Neuronal stem cell (in vitro differentiated cells): ENCODE data around the gene COX5A.

Experiments used
- DNase-seq: peaks from one replicate; pipeline ENCODE4 v3.0.0-alpha.2; 2013; ENCODE audit warnings: low spot score
- H2AFZ ChIP-seq: one replicate; pipeline ENCODE4 v1.6.1; 2013; ENCODE audit warnings: mild to moderate bottlenecking, low read length, inconsistent platforms
- H2AK5ac ChIP-seq: 2 replicates; pipeline ENCODE4 v1.6.1; 2013; ENCODE audit warnings: low read depth, mild to moderate bottlenecking, inconsistent platforms, low read length, moderate library complexity, mixed read lengths
- H2BK120ac ChIP-seq: 2 replicates; pipeline ENCODE4 v1.6.1; 2013; ENCODE audit warnings: low read depth, mild to moderate bottlenecking, inconsistent platforms, low read length, moderate library complexity, mixed read lengths
- H2BK12ac ChIP-seq: one replicate; pipeline ENCODE4 v1.6.1; 2013; ENCODE audit warnings: low read length, inconsistent platforms
- H2BK15ac ChIP-seq: 2 replicates; pipeline ENCODE4 v1.6.1; 2013; ENCODE audit warnings: mild to moderate bottlenecking, low read length, inconsistent platforms, mixed read lengths
- H2BK5ac ChIP-seq: one replicate; pipeline ENCODE4 v1.6.1; 2013; ENCODE audit warnings: inconsistent platforms, mild to moderate bottlenecking, low read length, moderate library complexity
- H3K14ac ChIP-seq: one replicate; pipeline ENCODE4 v1.6.1; 2013; ENCODE audit warnings: low read length, inconsistent platforms
- H3K18ac ChIP-seq: 2 replicates; pipeline ENCODE4 v1.6.1; 2013; ENCODE audit warnings: low read length, inconsistent platforms
- H3K23ac ChIP-seq: 2 replicates; pipeline ENCODE4 v1.6.1; 2013; ENCODE audit warnings: low read depth, mild to moderate bottlenecking, mixed read lengths, low read length, inconsistent platforms; ENCODE audit not compliant: poor library complexity
- H3K27ac ChIP-seq: replicated peaks from 3 replicates; pipeline ENCODE4 v1.5.1; 2013; ENCODE audit warnings: low read length, inconsistent platforms
- H3K27me3 ChIP-seq, 3 experiments: 2 replicates each; pipeline ENCODE4 v1.6.1; 2013; ENCODE audit warnings: low read length in 3 of 3, mild to moderate bottlenecking in 2 of 3, inconsistent platforms in 1 of 3, low read depth in 1 of 3, mixed read lengths in 1 of 3, moderate library complexity in 1 of 3; ENCODE audit not compliant: control insufficient read depth in 3 of 3, insufficient read depth in 3 of 3
- H3K36me3 ChIP-seq, 2 donors: replicated peaks in 1 of 2; 2 replicates each; pipeline ENCODE4 v1.6.1; 2013; ENCODE audit warnings: low read length in 2 of 2; ENCODE audit not compliant: control insufficient read depth in 2 of 2, insufficient read depth in 2 of 2
- H3K4ac ChIP-seq: 2 replicates; pipeline ENCODE4 v1.6.1; 2013; ENCODE audit warnings: inconsistent platforms, mild to moderate bottlenecking, low read length, moderate library complexity
- H3K4me1 ChIP-seq, 2 donors: 1 replicate in 1 of 2; 2 replicates in 1 of 2; pipeline ENCODE4 v1.6.1; 2013; ENCODE audit warnings: low read length in 2 of 2, low read depth in 1 of 2; ENCODE audit not compliant: control insufficient read depth in 2 of 2, insufficient read depth in 1 of 2
- H3K4me2 ChIP-seq: one replicate; pipeline ENCODE4 v1.6.1; 2013; ENCODE audit warnings: mild to moderate bottlenecking, low read length, inconsistent platforms; ENCODE audit not compliant: insufficient read depth, poor library complexity, severe bottlenecking
- H3K4me3 ChIP-seq, 2 donors: 2 replicates each; pipeline ENCODE4 v1.5.1; 2013; ENCODE audit warnings: low read length in 2 of 2, mild to moderate bottlenecking in 2 of 2, inconsistent platforms in 1 of 2, moderate library complexity in 1 of 2
- H3K79me1 ChIP-seq: one replicate; pipeline ENCODE4 v1.6.1; 2013; ENCODE audit warnings: low read depth, mild to moderate bottlenecking, inconsistent platforms, low read length, moderate library complexity
- H3K9ac ChIP-seq: one replicate; pipeline ENCODE4 v1.6.1; 2013; ENCODE audit warnings: mild to moderate bottlenecking, low read depth, low read length, inconsistent platforms; ENCODE audit not compliant: poor library complexity
- H3K9me3 ChIP-seq, 2 donors: replicated peaks in 1 of 2; 2 replicates each; pipeline versions ENCODE3 to v1.6.1; 2013; ENCODE audit warnings: low read length in 2 of 2, mild to moderate bottlenecking in 2 of 2, inconsistent platforms in 1 of 2, low read depth in 1 of 2, mixed read lengths in 1 of 2, moderate library complexity in 1 of 2; ENCODE audit not compliant: control insufficient read depth in 2 of 2, insufficient read depth in 1 of 2
- H4K8ac ChIP-seq: one replicate; pipeline ENCODE4 v1.6.1; 2013; ENCODE audit warnings: low read depth, mild to moderate bottlenecking, inconsistent platforms, low read length, moderate library complexity
- H4K91ac ChIP-seq: one replicate; pipeline ENCODE4 v1.6.1; 2013; ENCODE audit warnings: low read length, low read depth, mild to moderate bottlenecking, inconsistent platforms; ENCODE audit not compliant: poor library complexity
- WGBS, 2 donors: extraction: QIAGEN DNeasy Blood & Tissue Kit; methylation state at CpG; one replicate each; pipeline ENCODE4 v1.1.7; 2013; ENCODE audit warnings: missing lambda C conversion rate in 2 of 2, mixed read lengths in 1 of 2; ENCODE audit not compliant: insufficient read length in 2 of 2, insufficient replicate concordance in 1 of 2; ENCODE audit errors: extremely low coverage in 2 of 2; 5-methylcytosine and 5-hydroxymethylcytosine counted together

Gene COX5A

GRCh38 chr15:74956648-74957475, 19.0 kb upstream of the COX5A start, which contains the start of gene RPP25:
Gene RPP25 (minus strand): TSS chr15:74956772. CDS start chr15:74956583, 189 bp downstream.
- peak within 1 kb of the TSS; percentile 82 for H3K9ac ChIP-seq
- no peaks in the 10 kb centered on the region for H3K36me3 ChIP-seq
- H3K18ac ChIP-seq = peak within 1 kb of the TSS; percentile 98
- peak within 1 kb of the TSS; percentile 94 for H3K23ac ChIP-seq
- H2BK5ac ChIP-seq = peak within 1 kb of the TSS; percentile 29
- H2BK120ac ChIP-seq = peak within 1 kb of the TSS; percentile 64
- H2BK12ac ChIP-seq = no peak within 1 kb of the TSS
- H3K79me1 ChIP-seq = no peaks in the 10 kb centered on the region
- H3K27ac ChIP-seq = no peak within 1 kb of the TSS
- peak within 1 kb of the TSS; percentile 87 for H4K8ac ChIP-seq
- no CpG with 5 or more reads among the region's 83 CpGs for WGBS, 2 donors
- peak within 1 kb of the TSS; percentile 67 to 81 for H3K4me3 ChIP-seq
- peaks cover 16 to 23% of the 10 kb centered on the region in 2 donors for H3K4me1 ChIP-seq
- no peak within 1 kb of the TSS for H3K4ac ChIP-seq
- peak within 1 kb of the TSS; percentile 98 for H2BK15ac ChIP-seq
- H3K14ac ChIP-seq = peak within 1 kb of the TSS; percentile 92
- peak; percentile 67 for DNase-seq
- H3K9me3 ChIP-seq = no peaks in the 10 kb centered on the region
- H2AK5ac ChIP-seq = no peak within 1 kb of the TSS
- peak within 1 kb of the TSS; percentile 100 for H2AFZ ChIP-seq
- peaks cover 19 to 60% (median 57%) of the 10 kb centered on the region in 3 experiments for H3K27me3 ChIP-seq
- H4K91ac ChIP-seq = no peak within 1 kb of the TSS
- H3K4me2 ChIP-seq = peak within 1 kb of the TSS; percentile 89

GRCh38 chr15:74955796-74956647, 18.1 kb upstream of the COX5A start:
- peak; percentile 65 for DNase-seq
- H4K91ac ChIP-seq = no peak overlapping the region
- peaks cover 16 to 23% of the 10 kb centered on the region in 2 donors for H3K4me1 ChIP-seq
- peak overlapping the region; percentile 87 for H4K8ac ChIP-seq
- H2AK5ac ChIP-seq = no peak overlapping the region
- no peak overlapping the region for H2BK5ac ChIP-seq
- H3K27ac ChIP-seq = no peak overlapping the region
- peak overlapping the region; percentile 100 for H2AFZ ChIP-seq
- peak overlapping the region; percentile 76 for H3K23ac ChIP-seq
- no peak overlapping the region for H3K4ac ChIP-seq
- no CpG with 5 or more reads among the region's 88 CpGs for WGBS, 2 donors
- H3K79me1 ChIP-seq = no peaks in the 10 kb centered on the region
- peak overlapping the region; percentile 89 for H3K4me2 ChIP-seq
- peaks cover 19 to 59% (median 49%) of the 10 kb centered on the region in 3 experiments for H3K27me3 ChIP-seq
- H3K18ac ChIP-seq = peak overlapping the region; percentile 98
- H3K14ac ChIP-seq = no peak overlapping the region
- no peaks in the 10 kb centered on the region for H3K36me3 ChIP-seq
- peak overlapping the region; percentile 67 to 81 for H3K4me3 ChIP-seq
- peak overlapping the region; percentile 98 for H2BK15ac ChIP-seq
- H3K9ac ChIP-seq = peak overlapping the region; percentile 79
- H2BK120ac ChIP-seq = no peak overlapping the region
- no peaks in the 10 kb centered on the region for H3K9me3 ChIP-seq
- H2BK12ac ChIP-seq = no peak overlapping the region

- WGBS, 2 donors = no CpG with 5 or more reads among the region's 8 CpGs
- no peak overlapping the region for H3K23ac ChIP-seq
- no peaks in the 10 kb centered on the region for H3K36me3 ChIP-seq
- H3K79me1 ChIP-seq = no peaks in the 10 kb centered on the region
- no peak overlapping the region for H3K14ac ChIP-seq
- DNase-seq = no peak
- no peak overlapping the region for H2BK15ac ChIP-seq
- no peak overlapping the region for H4K91ac ChIP-seq
- H3K27ac ChIP-seq = no peak overlapping the region
- no peak overlapping the region for H2BK120ac ChIP-seq
- no peak overlapping the region for H2BK5ac ChIP-seq
- peaks cover 16 to 26% of the 10 kb centered on the region in 2 donors for H3K4me1 ChIP-seq
- no peak overlapping the region for H3K18ac ChIP-seq
- H3K4ac ChIP-seq = no peak overlapping the region
- no peak overlapping the region for H3K4me2 ChIP-seq
- H2AFZ ChIP-seq = no peak overlapping the region
- peak overlapping the region in 1 of 2 donors; percentile 4 for H3K4me3 ChIP-seq
- H3K9ac ChIP-seq = no peak overlapping the region
- peaks cover 19 to 54% (median 41%) of the 10 kb centered on the region in 3 experiments for H3K27me3 ChIP-seq
- H2BK12ac ChIP-seq = no peak overlapping the region
- no peak overlapping the region for H4K8ac ChIP-seq
- no peaks in the 10 kb centered on the region for H3K9me3 ChIP-seq
- no peak overlapping the region for H2AK5ac ChIP-seq
Measured at GRCh38 chr15:74955017-74955416, 17.1 kb upstream of the COX5A start.

DNA sequence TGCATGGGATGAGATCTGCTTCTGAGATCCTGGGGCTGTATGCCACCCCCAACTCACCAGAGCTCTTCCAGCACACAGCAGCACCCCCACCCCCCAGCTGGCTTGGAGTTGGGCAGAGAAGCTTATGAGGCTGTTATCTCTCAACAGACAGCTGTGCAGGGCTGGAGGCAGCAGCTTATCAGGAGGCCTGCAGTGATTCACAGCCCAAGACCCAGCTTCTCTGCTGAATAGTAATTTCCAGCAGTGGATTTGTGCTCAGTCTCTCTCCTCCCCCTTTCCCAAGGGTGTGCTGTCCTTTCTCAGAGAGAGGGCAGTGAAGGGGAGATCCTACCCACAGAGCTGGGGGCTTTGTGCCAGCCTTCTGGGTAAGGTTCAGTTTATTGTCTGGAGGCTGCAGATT, 16.6 kb upstream of the COX5A start:
- no peak overlapping the region for H3K23ac ChIP-seq
- no peak overlapping the region for H2BK120ac ChIP-seq
- H2BK5ac ChIP-seq = no peak overlapping the region
- peaks cover 19 to 49% (median 36%) of the 10 kb centered on the region in 3 experiments for H3K27me3 ChIP-seq
- no peaks in the 10 kb centered on the region for H3K36me3 ChIP-seq
- H3K4me1 ChIP-seq = peaks cover 16 to 26% of the 10 kb centered on the region in 2 donors
- H2AFZ ChIP-seq = no peak overlapping the region
- H3K79me1 ChIP-seq = no peaks in the 10 kb centered on the region
- H3K9me3 ChIP-seq = no peaks in the 10 kb centered on the region
- H2AK5ac ChIP-seq = no peak overlapping the region
- no peak overlapping the region for H3K4me3 ChIP-seq
- H2BK15ac ChIP-seq = no peak overlapping the region
- no peak overlapping the region for H2BK12ac ChIP-seq
- no peak for DNase-seq
- H4K91ac ChIP-seq = no peak overlapping the region
- no peak overlapping the region for H3K4ac ChIP-seq
- no peak overlapping the region for H3K4me2 ChIP-seq
- no peak overlapping the region for H3K9ac ChIP-seq
- H3K27ac ChIP-seq = no peak overlapping the region
- H3K18ac ChIP-seq = no peak overlapping the region
- no peak overlapping the region for H4K8ac ChIP-seq
- H3K14ac ChIP-seq = no peak overlapping the region
